ENCODE measurements around the gene NSD2.

- no peak for TF ChIP-seq CTCF (IDR thresholded peaks at IDR 0.05)
- no peak for TF ChIP-seq POLR2A (IDR thresholded peaks at IDR 0.05)
Measured at GRCh38 chr4:1863297-1864033, 7.7 kb upstream of the NSD2 start.

Data from ovary (tissue), 3 donors.